K562 (cell line): Measurements from ENCODE around the gene BCAS3. TPM values are rescaled to one million over a fixed set of nuclear protein-coding genes. Genes with fewer than 3 reads are reported as not detected.
A peak's percentile ranks its signal among the peaks of the same experiment; 100 is the strongest.

Experiments
- MCM3 ChIP-seq: fragments of 450-650 bp; IDR thresholded peaks from 2 replicates; pipeline ENCODE4 v1.6.1; 2016
- MYNN ChIP-seq, 2 experiments: sonication (generic); formaldehyde crosslinking in 1 of 2; IDR thresholded peaks; 2 replicates each; pipeline versions ENCODE4 v1.5.0 to v1.6.1; 2016 to 2020; ENCODE audit warnings: antibody characterized with exemption in 1 of 2, missing genetic modification reagents in 1 of 2
- NUFIP1 ChIP-seq: fragments of 450-650 bp; IDR thresholded peaks from 2 replicates; pipeline ENCODE4 v1.6.1; 2018; ENCODE audit not compliant: partially characterized antibody
- POLR2AphosphoS5 ChIP-seq: IDR thresholded peaks from 2 replicates; pipeline ENCODE4 v1.6.1; 2011; ENCODE audit warnings: mild to moderate bottlenecking, low read depth, low read length, moderate library complexity; ENCODE audit not compliant: control insufficient read depth, insufficient read depth
- polyA plus RNA-seq, 8 experiments: library from polyadenylated mRNA; depleted of rRNA in 4 of 8; stranded (reverse) in 5 of 8; unstranded in 3 of 8; fragments of >200 nt; fragmentation: Nextera tagmentation in 2 of 8; fragmentation: Illumina TruSeq in 1 of 8; extraction: Ambion mirVana in 2 of 8; extraction: Trizol in 1 of 8; gene quantifications; 2 replicates each; pipeline versions ENCODE4 v1.2.1 to v1.2.3, GENCODE V29; 2011 to 2014; ENCODE audit warnings: inconsistent platforms in 1 of 8, missing spikeins in 1 of 8
- total RNA-seq, 7 experiments: library from RNA; depleted of rRNA in 6 of 7; stranded (reverse); fragments of >200 nt in 6 of 7; fragmentation: Illumina TruSeq in 2 of 7; extraction: Trizol in 2 of 7; gene quantifications; 2 replicates each; pipeline versions ENCODE4 v1.2.1 to v1.2.3, GENCODE V29; 2011 to 2021; ENCODE audit warnings: low replicate concordance in 1 of 7
- TF ChIP-seq, protein P1 (sequence below): sonication (generic); formaldehyde crosslinking; IDR thresholded peaks from 2 replicates; pipeline ENCODE4 v1.8.0; 2023; ENCODE audit warnings: missing genetic modification reagents, mild to moderate bottlenecking, borderline replicate concordance
- TF ChIP-seq, protein P2 (sequence below): fragments of 450-650 bp; IDR thresholded peaks from 2 replicates; pipeline ENCODE4 v1.6.1; 2016

BCAS3 gene
- total and polyA plus RNA-seq, 9 of the 15 experiments (the other 6 are each of a cell fraction or from before 2014, with no cell fraction given) = 1.9 to 5.5 (median 3.5) TPM

DNA sequence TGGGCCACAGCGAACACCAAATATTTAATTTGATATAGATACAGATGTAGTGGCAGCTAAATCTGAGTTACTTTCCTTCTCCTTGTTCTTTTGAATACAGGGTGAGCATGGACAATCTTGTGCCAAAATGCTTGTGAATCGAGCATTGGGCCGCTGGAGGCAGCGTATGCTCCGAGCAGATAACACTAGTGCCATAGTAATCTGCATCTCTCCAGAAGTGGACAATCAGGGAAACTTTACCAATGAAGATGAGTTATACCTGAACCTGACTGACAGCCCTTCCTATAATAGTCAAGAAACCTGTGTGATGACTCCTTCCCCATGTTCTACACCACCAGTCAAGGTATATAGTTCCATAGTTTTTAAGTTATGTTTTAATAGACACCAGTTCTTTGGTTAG is 21.2 kb upstream of the BCAS3 start (continued):
- TF ChIP-seq, protein P1, sequence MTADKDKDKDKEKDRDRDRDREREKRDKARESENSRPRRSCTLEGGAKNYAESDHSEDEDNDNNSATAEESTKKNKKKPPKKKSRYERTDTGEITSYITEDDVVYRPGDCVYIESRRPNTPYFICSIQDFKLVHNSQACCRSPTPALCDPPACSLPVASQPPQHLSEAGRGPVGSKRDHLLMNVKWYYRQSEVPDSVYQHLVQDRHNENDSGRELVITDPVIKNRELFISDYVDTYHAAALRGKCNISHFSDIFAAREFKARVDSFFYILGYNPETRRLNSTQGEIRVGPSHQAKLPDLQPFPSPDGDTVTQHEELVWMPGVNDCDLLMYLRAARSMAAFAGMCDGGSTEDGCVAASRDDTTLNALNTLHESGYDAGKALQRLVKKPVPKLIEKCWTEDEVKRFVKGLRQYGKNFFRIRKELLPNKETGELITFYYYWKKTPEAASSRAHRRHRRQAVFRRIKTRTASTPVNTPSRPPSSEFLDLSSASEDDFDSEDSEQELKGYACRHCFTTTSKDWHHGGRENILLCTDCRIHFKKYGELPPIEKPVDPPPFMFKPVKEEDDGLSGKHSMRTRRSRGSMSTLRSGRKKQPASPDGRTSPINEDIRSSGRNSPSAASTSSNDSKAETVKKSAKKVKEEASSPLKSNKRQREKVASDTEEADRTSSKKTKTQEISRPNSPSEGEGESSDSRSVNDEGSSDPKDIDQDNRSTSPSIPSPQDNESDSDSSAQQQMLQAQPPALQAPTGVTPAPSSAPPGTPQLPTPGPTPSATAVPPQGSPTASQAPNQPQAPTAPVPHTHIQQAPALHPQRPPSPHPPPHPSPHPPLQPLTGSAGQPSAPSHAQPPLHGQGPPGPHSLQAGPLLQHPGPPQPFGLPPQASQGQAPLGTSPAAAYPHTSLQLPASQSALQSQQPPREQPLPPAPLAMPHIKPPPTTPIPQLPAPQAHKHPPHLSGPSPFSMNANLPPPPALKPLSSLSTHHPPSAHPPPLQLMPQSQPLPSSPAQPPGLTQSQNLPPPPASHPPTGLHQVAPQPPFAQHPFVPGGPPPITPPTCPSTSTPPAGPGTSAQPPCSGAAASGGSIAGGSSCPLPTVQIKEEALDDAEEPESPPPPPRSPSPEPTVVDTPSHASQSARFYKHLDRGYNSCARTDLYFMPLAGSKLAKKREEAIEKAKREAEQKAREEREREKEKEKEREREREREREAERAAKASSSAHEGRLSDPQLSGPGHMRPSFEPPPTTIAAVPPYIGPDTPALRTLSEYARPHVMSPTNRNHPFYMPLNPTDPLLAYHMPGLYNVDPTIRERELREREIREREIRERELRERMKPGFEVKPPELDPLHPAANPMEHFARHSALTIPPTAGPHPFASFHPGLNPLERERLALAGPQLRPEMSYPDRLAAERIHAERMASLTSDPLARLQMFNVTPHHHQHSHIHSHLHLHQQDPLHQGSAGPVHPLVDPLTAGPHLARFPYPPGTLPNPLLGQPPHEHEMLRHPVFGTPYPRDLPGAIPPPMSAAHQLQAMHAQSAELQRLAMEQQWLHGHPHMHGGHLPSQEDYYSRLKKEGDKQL (CRISPR knock-in tag) = no peak
- no peak for TF ChIP-seq MYNN (IDR thresholded peaks at IDR 0.05)
- no peak for TF ChIP-seq MYNN (CRISPR knock-in tag; IDR thresholded peaks at IDR 0.05)
- TF ChIP-seq MCM3 = no peak
- peak; percentile 45; the same call in 1 of the 2 replicates for TF ChIP-seq POLR2AphosphoS5
- TF ChIP-seq, protein P2, sequence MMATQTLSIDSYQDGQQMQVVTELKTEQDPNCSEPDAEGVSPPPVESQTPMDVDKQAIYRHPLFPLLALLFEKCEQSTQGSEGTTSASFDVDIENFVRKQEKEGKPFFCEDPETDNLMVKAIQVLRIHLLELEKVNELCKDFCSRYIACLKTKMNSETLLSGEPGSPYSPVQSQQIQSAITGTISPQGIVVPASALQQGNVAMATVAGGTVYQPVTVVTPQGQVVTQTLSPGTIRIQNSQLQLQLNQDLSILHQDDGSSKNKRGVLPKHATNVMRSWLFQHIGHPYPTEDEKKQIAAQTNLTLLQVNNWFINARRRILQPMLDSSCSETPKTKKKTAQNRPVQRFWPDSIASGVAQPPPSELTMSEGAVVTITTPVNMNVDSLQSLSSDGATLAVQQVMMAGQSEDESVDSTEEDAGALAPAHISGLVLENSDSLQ = peak; percentile 74
- TF ChIP-seq NUFIP1 = no peak
